ENCODE data around the gene SOWAHB.
A peak's percentile ranks its signal among the peaks of the same experiment; 100 is the strongest.

The SOWAHB gene, protein sequence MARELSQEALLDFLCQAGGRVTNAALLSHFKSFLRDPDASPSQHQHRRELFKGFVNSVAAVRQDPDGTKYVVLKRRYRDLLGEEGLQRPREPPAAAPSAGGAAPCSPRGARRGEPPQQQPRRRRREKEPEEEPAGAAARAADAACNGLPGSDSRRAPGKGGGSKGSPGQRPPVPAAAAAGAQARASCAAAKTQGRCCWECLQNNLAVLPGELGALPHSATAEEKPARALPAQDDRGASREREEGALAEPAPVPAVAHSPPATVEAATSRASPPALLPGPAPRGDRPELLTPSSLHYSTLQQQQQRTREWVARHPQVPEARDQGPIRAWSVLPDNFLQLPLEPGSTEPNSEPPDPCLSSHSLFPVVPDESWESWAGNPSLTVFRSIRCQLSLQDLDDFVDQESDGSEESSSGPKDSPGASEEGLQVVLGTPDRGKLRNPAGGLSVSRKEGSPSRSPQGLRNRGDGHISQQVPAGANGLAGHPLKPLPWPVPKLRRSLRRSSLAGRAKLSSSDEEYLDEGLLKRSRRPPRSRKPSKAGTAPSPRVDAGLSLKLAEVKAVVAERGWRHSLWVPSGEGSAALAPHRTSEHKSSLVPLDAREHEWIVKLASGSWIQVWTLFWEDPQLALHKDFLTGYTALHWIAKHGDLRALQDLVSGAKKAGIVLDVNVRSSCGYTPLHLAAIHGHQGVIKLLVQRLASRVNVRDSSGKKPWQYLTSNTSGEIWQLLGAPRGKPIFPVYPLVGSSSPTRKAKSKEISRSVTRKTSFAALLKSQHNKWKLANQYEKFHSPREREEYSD
- 0 to 0.13 reads per million in 2 donors for total RNA-seq

DNA sequence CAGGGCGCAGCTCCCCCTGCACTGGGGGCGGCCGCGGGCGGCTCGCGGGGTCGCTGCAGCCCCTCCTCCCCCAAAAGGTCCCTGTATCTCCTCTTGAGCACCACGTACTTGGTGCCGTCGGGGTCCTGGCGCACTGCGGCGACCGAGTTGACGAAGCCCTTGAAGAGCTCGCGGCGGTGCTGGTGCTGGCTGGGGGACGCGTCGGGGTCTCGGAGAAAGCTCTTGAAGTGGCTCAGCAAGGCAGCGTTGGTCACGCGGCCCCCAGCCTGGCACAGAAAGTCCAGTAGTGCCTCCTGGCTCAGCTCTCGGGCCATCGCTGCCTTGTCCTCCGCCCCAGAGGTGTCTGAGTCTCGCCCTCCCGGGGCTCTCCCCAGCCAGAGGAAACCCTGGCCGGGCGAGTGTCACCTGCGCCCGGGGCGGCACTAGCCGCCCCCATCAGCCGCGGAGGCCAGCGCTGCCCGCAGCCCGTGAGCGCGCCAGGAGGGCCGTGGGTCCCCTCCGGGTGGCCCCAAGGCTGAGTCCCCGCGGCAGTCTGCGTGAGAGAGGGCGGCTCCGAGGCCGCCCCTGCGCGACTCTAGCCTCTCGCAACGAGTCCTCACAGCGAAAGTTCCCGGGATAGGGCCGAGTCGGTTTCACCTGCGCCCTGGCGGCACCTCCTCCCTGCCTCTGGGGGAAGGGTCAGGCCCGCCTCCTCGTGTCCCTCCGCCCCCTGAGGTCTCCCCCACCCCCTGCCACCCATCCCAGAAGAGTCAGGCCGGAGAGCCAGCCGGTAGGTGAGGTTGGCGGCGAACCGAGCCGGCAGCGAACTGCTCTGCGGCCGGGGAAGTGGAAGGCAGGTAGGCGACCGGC is at the start of gene SOWAHB:
SOWAHB (minus strand) TSS at position 609 of the 849 bp plus-strand sequence; CDS start at position 314, 295 bp downstream.
- DNase-seq, result peak; percentile 14

DNA sequence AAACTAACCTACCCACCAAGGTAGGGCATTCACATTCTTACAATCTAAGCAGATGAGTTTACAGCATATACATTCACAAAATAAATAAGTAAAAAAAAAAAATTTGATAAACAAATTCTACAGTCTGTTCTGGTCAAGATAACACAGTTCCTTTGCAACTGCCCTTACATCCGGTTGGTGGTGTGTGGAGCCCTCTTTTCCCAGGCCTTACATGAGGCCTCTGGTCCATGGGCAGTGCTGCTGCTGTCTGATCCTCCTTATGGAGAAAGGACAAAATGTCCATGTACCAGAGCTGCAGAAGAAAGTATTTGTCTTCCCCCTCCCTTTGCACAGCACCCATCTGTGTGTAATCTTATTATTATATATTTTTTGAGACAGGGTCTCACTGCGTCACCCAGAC is 49.4 kb upstream of the SOWAHB start:
- DNase-seq, result no peak

DNA sequence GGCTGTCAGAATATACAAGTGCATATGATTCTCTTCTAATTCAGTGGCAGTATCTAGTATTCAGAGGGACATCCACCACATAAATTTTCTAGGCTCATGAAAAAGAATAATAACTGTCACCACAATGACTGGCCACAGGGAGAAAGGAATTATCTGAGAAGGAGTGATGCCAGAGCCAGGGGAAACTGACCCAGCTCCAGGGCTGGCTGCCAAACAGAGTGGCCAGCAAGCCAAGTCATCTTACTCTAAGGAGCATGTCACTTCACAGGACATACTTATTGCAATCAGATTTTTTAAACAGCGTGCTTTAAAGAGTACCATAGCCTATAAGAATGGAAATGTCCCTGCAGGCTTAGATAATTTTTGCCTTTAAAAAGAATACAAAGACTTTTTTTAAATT is 45.8 kb upstream of the SOWAHB start:
- DNase-seq, result no peak

DNA sequence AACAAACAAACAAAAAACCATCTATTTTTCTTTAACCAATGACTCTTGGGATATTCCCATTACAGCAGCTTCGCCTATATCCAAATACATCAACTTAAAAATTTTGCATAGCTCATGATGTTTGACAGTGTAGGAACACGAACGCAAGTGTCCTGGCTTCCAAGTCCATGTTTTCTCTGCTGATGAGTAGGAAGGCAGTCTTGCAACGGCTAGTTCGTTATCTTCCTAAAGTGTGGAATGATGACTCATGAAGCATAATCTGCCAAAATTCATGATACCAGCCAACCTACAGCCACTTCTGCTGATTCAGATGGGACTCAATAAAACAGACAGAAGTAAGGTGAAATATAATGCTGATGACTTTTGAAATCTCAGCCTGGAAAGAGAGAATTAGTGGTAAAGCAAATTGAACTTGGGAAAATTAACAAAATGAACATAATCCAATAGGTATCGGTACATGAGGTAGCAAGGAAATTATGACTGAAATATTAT is 45.2 kb upstream of the SOWAHB start:
- no peak for DNase-seq

DNA sequence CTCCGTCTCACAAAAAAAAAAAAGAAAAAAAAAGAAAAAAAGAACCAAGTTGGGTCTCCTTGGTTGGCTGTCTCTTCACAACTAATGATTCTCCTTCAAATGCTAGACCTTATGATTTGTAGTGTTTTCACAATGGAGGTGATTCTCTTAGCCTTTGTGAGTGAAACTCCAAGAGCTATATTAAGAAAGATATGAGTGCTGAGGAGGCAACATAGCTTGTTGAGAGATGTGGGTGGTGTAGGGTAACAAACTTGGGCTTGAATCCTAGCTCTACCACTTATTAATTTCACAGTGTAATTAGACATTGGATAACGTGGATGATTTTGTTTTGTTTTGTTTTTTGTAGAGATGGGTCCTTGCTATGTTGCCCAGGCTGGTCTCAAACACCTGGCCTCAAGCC is 41.2 kb upstream of the SOWAHB start:
- no peak for DNase-seq

DNA sequence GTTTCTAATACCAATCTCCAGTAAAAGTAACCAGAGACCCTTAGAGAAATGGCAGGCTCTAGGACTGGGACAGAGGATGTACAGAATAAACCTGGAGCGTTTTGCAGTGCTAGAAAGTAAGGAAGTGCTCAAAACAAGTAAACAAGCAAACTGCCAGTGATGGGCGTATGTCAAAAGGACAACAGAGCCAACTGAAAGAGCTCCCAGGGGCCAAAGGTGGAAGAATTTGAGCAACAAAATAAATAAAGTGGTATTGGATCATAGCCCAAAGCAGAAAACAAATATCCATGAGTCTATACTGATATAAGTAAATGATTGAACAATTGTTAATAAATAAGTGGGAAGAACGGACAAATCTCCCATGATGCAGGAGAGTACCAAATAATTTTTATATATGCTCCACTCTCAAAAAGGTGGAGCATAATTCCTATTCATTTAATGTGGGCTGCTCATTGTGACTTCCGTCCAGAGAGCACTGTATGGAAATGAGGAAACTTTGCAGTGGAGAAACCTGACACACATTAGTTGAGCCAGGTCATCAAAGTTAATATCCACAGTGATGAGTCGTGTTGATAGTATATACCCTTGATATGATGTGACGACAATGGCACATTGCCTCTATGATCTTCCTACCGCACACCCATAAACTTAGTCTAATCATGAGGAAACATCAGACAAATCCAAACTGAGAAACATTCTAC is 33.8 kb upstream of the SOWAHB start:
- DNase-seq, result no peak

DNA sequence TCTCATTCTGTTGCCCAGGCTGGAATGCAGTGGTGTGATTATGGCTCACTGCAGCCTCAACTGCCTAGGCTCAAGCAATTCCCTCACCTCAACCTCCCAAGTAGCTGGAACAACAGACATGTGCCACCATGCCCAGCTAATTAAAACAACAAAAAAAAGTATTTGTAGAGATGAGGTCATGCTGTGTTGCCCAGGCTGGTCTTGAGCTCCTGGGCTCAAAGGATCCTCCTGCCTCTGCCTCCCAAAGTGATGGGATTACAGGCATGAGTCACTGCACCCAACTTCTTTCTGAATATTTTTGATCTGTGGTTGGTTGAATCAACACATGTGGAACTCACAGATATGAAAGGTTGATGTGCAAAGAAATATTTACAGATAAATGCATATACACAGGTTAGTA is 33.1 kb upstream of the SOWAHB start:
- no peak for DNase-seq

DNA sequence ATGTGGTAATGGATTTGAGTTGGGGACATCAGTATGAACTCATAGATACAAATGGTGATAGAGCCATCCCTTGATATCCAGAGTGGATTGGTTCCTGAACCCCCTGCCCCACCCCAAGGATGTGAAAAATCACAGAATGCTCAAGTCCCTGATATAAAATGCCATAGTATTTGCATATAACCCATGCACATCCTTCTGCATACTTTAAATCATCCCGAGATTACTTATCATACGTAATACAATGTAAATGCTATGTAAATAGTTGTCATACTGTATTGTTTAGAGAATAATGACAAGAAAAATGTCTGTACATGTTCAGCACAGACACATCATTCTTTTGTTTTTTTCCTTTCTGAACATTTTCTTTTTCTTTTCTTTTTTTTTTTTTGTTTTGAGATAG is 32.7 kb upstream of the SOWAHB start:
- no peak for DNase-seq

DNA sequence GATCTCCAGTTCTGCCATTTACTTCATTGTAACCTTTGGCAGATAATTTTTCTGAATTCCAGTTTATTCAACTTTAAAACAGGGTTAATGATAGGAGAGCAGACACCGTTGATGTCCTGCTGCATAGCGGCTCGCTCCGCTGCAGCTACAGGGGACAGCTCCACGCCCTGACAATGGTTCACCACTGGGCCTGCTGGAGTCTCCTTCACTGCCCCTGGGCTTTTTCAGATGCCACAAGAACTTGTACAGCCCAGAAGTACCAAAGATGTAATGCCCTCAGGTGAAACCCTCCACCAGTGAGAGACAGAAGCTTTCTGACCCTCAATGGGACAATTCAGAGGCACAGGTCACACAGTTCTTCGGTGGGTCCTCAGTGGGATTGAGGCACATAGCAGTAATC is 28.9 kb upstream of the SOWAHB start:
- DNase-seq, result no peak

DNA sequence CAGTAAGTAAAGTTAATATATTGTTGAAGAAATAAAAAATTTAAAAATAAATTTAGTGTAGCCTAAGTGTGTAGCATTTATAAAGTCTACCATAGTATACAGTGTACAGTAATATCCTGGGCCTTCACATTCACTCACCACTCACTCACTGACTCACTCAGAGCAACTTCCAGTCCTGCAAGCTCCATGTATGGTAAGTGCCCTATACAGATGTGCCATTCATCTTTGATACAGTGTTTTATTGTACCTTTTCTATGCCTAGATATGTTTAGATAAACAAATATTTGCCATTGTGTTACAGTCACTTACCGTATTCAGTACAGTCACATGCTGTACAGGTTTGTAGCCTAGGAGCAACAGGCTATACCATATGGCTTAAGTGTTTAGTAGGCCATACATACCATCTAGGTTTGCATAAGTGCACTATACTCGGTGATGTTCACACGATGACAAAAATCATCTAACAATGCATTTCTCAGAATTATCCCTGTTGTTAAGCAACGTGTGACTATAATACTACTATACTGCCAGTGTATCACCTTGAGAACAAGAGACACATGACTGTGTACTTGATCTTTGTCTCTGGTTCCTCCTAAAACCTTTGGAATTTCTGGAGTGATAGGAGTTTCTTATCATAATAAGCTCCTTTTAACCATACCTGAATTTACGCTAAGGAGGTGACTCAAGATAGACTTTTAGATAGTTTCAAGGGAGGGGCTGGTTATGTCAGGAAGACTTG is 25.8 kb upstream of the SOWAHB start:
- DNase-seq, result no peak

DNA sequence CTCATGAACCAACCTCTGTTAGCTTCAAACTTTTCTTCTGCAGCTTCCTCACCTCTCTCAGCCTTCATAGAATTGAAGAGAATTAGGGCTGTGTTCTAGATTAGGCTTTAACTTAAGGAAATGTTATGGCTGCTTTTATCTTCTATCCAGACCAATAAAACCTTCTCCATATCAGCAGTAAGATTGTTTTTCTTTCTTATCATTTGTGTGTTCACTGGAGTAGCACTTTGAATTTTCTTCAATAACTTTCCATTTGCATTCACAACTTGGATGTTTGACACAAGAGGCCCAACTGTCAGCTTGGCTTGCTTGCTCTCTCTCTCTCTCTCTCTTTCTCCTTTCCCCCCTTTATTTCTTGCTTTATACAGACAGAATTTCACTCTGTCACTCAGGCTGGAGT is 22.8 kb upstream of the SOWAHB start:
- DNase-seq, result no peak

DNA sequence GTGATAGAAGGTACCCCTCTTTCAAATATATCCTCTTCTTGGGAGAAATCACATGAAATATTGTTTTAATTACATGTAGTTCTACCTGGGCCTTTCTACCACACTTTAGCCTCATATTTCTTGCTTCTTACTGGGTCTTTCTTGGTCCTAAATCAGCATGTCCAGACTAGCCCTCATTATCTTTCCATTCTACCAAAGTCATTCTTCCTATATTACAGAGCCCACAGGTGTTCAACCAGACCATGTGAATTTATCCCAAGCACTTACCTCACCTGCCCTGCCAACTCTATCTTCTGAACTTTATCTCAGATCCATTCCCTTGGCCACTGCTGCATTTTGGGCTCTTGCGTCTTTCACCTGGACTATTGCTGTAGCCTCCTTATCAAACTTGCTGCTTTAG is 11.8 kb upstream of the SOWAHB start:
- no peak for DNase-seq

DNA sequence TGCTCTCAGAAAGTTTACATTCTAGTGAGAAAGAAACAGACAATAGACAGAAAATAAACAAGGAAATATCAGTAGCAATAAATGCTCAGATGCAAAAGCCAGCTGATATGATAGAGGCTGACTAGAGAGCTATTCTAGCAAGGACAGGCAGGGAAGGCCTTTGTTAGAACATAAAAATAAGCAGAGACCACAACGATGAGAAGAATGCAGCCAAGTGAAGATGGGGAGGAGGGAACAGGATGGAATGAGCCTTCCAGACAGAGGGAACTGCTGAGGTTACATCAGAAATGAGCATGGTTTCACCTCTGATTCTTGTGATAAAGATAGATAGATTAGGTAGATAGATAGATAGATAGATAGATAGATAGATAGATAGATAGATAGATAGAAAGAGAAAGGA is 7.6 kb upstream of the SOWAHB start:
- no peak for DNase-seq

DNA sequence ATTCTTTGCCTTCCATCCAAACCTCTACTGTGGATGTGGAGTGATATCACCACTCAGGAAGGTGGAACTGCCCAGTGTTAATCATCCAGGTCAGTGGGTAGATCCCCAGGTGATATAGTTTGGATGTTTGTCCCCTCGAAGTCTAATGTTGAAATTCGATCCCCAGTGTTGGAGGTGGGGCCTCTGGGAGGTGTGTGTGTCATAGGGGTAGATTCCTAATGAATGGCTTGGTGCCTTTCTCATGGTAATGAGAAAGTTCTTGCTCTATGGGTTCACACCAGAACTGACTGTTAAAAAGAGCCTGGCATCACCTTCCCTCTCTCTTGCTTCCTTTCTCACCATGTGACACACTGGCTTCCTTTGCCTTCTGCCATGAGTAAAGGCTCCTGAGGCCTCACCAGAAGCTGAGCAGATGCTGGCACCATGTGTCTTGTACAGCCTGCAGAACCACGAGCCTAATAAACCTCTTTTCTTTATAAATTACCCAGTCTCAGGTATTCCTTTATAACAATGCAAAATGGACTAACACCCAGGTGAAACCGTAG is 6.8 kb upstream of the SOWAHB start:
- no peak for DNase-seq

DNA sequence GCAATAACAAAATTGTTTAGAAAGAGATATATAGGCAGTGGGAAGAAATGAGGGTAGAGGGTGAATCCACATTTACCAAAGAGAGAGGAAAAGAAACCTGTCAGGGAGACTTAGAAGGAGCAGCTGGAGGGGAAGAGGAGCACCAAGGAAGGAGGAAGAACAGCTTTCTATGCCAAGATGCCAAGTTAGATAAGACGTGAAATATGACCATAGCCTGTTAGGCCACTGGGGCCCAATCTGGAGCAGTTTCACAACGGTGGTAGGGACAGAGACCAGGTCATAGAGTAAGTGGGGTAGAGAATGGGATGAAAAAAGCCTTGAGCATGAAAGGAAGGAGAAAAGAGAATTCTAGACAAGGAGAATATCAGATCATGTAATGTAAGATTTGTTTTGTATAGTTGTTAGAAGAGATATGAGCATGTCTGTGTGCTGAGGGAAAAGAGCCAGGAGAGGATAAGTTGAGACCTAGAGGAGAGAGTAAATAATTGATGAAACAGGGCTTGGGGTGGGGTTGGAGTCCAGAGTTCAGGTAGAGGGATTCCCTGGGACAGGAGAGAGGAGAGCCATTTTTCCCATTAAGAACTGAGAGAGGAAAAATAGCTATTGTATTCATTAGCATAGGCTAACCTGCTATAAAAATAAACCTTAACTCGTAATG is 4.4 kb upstream of the SOWAHB start:
- no peak for DNase-seq

DNA sequence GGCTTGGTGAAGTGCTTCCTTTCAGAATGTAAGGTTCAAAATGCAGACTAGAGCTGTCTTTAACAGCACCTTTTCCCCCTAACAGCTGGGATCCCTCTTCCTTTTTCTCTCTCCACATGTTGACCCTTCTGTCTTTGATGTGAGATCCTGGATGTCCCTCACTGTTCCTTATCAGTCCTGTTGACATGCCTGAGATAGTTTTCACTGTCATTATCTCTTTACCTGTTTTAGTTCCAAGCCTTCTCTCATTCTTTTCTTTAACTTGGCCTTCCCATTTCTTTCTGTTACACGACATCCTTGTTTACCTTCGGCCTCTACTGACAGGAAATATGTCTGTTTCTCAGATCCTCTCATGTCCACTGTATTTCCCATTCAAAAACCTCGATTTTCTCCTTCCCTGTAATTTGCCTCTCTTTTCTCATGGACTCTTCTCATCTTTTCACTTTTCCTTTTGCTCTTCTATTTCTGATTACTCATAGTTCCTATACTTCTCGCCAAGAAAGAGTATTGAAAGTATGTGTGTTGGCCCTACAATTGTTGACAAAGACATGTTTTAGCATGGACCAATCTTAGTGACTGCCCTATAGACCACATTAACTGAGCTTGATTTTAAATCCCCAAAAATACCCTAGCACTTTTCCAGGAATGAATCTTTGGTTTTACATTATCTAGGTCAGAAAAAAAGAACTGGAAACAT is 1.2 kb upstream of the SOWAHB start:
- no peak for DNase-seq

DNA sequence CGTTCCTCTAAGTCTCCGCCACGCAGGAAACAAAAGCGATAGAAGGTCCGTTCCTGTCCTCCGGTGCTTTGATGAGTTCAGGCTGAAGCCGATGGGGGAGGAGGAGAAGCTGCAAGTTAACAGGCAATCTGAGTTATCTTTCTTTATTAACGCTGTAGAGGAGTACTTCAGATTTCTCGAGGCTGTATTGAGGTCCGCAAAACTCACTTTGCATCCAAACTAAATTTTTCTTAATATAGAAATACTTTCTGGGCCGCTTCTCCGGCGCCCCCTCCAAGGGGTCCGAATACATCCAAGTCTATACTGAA is 395 bp upstream of the SOWAHB start:
- no peak for DNase-seq

DNA sequence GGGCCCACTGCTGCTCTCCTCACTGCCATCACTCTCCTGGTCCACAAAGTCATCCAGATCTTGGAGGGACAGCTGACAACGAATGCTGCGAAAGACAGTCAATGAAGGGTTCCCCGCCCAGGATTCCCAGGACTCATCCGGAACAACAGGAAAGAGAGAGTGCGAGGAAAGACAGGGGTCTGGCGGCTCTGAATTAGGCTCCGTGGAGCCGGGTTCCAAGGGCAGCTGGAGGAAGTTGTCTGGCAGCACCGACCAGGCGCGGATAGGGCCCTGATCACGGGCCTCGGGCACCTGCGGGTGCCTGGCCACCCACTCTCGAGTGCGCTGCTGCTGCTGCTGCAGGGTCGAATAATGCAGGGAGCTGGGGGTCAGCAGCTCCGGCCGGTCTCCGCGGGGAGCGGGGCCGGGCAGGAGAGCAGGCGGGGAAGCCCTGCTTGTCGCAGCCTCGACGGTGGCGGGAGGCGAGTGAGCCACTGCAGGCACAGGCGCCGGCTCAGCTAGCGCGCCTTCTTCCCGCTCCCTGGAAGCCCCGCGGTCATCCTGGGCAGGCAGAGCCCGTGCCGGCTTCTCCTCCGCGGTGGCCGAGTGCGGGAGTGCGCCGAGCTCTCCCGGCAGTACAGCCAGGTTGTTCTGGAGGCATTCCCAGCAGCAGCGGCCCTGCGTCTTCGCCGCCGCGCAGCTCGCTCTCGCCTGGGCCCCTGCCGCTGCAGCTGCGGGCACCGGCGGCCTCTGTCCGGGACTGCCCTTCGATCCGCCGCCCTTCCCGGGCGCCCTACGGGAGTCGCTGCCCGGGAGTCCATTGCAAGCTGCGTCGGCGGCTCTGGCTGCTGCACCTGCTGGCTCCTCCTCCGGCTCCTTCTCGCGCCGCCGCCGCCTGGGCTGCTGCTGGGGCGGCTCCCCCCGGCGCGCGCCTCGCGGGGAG is 1.1 kb downstream of the SOWAHB start:
- DNase-seq, result peak; percentile 14

DNA sequence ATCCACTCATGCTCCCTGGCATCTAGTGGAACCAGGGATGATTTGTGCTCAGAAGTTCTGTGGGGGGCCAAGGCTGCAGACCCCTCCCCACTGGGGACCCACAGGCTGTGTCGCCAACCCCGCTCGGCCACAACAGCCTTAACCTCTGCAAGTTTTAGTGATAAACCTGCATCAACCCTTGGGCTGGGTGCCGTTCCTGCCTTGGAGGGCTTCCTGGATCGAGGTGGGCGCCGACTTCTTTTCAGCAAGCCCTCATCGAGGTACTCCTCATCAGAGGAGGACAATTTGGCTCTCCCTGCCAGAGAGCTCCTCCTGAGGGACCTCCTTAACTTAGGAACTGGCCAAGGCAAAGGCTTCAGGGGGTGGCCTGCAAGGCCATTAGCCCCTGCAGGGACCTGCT is 1.9 kb downstream of the SOWAHB start:
- DNase-seq, result no peak
